Globus pallidus (tissue), 1 donor: ENCODE results near the gene NDUFA13.

Experiments
- DNase-seq: peaks from one replicate; pipeline ENCODE4 v3.0.0-alpha.2; 2015; ENCODE audit warnings: low spot score

Gene NDUFA13

DNA sequence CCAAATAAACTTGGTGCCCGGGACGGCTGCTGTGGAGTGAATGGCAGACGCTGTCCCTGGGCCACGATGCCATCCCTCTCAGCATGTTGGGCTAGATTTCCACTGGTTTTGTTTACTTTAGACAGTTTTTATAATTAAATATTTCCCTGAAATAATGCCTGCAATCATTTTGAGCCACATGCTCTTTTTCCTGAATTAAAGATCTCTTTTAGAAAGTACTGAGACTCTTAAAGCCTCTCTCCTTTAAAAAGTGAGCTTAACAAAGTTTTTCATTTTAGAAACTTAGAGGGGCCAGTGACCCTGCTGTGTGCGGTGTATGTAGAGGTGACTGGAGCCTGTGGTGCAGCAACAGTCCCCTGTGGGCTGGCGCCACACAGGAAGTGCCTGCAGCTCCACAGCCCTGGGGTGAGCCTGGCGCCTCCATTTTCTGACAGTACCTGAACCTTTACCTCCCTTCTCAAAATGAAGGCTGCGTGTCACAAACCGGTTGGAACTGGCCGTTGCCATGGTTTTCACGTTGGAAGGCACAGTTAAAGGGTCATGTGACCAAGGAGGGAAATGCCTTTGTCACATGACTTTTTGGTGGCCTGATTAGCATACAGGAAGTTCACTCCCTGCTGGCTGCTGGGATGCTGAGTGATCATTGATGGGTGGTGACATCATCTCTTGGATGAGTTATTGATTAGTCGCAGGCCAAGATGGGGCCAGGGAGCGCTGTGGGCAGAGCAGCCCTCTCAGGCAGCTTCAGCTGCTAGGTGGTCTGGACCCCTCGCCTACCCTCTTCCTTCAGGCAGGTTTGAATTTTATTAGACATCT is 26.9 kb upstream of the NDUFA13 start:
- DNase-seq, result peak; percentile 74

DNA sequence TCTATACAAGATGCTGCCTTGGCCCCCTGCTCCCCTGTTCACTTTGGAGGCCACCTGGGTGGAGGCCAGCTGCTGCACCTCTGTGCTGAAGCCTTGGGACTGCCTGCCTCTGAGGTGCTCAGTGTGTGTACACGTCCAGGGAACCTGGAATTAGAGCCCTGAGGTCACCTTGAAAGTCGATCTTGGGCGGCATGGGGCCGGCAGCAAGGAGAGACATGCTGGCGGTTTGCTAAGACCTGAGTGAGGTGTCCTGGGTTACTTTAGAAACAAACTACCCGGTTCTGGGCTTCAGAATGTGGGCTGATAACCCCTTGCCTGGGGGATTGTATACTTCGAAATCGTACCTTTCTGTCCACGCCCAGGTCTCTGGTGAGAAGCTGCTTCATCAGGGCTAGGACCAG is 26.2 kb upstream of the NDUFA13 start:
- DNase-seq, result no peak

DNA sequence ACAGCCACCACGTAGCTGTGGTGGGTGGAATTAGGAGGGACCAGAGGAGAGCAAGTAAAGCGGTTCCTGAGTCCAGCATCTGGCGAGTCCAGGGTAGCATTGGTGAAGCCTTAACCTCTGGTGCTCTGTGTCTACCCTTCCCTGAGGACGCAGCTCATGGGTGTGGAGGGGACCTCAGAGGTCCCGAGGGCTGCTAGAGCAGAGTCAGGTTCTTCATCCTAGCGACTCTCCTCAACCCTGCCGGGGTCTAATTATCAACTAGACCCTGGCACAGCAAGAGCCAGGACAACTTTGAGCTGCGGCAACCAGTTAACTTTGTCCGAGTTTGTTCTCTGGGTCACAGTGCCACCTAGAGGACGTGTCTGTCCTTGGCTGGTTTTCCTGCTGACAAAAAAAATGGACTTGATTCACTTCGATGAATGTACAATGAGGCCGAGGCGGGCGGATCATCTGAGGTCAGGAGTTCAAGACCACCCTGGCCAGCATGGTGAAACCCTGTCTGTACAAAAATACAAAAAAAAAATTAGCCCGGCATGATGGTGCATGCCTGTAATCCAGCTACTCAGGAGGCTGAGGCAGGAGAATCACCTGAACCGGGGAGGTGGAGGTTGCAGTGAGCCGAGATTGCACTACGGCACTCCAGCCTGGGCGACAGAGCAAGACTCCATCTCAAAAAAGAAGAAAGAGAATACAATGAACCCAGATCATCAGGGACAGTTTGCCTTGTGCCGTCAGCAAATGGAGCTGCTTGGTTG is 25.6 kb upstream of the NDUFA13 start:
- DNase-seq, result peak; percentile 81

DNA sequence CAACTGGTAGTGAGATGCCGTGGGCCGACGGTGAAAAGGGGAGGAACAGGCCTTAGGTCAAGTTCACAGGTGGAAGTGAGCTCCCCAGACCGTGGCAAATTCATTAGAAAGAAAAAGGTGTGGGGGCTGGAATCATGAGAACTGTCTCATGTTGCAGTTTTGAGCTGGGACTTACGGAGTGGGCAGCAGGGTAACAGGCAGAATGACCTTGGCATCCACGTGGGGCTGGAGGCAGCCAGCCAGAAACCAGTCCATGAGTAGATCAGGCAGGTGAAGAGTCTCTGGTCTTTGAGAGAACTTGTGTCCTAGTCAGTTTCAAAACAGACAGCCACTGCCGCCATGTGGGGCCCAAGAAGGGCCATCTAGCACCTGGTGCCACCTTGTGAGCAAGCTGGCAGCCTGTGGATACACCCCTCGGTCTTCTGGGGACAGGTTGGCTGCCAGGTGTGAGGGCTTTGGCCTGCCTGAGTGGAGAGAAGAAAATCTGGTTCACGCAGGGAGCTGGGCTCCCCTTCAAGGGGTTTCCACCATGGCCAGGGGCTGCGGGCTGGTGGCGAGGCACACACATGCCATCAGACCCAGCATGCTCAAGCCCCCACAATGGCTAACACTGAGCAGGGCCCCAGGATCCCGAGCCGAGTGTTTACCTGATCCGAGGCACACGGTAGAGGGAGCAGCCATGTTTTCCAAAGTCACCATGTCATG is 24.6 kb upstream of the NDUFA13 start:
- no peak for DNase-seq

DNA sequence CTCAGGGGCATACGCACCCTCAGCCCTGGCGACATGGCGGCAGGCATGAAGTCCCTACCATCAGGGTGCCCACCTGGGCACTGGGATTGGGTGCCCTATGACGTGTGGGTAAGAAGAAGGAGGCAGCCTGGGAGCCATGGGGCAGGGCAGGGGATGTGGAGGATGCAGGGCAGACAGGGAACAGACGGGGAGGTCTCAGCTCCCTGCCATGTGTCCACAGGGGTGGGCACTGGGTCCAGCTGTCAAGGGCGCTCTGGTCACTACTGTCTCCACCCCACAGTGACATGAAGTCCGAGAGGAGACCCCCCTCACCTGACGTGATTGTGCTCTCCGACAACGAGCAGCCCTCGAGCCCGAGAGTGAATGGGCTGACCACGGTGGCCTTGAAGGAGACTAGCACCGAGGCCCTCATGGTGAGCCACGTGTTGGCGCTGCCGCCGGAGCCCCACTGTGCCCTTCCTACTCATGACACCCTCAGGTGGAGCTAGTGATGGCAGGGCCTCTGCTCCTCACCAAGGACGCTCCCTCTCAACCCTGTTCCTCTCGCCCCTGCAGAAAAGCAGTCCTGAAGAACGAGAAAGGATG is 23.9 kb upstream of the NDUFA13 start:
- no peak for DNase-seq

DNA sequence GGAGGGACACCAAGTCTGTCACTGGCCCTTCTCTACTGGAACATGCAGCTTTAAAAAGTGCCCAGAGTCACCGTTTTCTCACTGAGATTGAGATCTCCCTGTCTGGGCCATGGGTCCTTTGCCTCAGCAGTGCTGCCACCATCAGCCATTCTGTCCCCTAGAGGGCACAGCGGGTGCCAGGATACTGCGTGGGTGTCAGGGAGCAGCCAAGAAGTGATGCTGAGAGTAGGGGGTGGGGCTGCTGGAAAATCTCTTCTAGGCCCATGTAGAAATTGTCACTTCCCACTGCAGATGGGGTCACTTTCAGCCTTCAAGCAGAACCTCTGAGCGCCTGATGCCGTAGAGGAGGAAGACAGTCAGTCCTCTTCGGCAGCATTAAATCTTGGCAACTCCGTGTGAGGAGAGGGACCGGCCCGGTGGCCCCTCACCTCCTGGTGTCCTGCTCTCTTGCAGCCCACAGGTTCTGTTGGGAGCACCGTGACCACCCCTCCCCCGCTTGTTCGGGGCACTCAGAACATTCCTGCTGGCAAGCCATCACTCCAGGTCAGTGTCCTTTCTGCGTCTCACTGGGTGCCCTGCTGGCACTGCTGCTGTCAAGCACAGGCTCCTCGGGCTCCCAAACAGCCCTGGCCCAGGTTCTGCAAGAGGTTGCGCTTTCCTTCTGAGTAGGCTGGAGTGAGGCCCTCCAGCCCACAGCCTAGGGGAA is 22.0 kb upstream of the NDUFA13 start:
- no peak for DNase-seq

DNA sequence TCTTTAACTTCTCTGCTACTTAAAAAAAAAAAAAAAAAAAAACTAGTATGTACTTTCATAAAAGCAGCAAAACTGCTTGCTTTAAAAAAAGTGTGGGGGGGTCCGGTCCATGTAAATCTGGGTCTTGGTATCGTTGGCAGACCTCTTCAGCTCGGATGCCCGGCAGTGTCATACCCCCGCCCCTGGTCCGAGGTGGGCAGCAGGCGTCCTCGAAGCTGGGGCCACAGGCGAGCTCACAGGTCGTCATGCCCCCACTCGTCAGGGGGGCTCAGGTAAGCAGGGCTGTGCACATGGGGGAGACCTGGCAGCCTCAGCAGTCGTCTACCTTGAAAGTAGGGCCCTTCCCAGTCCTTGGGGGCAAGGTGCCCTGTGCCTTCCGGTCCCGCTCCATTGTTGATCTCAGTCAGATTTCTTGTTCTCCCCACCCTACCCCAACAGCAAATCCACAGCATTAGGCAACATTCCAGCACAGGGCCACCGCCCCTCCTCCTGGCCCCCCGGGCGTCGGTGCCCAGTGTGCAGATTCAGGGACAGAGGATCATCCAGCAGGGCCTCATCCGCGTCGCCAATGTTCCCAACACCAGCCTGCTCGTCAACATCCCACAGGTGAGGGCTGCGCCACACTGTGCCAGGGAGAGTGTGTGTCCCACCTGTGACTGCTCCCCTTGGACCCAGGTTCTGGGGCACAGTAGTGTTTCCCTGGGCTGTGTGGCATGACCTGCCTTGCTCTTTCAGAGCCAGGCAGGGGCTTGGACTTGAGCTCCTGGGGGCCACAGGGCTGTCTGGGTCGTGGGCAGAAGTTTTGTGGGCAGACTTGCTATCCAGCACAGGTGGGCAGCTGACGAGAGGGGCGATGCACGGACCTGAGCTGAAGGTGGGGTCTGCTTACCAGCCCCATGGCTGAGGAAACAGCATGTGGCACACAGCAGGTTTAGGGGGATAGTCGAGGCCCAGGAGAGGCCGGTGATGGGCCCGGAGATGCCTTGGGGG is 20.1 kb upstream of the NDUFA13 start:
- DNase-seq, result no peak

DNA sequence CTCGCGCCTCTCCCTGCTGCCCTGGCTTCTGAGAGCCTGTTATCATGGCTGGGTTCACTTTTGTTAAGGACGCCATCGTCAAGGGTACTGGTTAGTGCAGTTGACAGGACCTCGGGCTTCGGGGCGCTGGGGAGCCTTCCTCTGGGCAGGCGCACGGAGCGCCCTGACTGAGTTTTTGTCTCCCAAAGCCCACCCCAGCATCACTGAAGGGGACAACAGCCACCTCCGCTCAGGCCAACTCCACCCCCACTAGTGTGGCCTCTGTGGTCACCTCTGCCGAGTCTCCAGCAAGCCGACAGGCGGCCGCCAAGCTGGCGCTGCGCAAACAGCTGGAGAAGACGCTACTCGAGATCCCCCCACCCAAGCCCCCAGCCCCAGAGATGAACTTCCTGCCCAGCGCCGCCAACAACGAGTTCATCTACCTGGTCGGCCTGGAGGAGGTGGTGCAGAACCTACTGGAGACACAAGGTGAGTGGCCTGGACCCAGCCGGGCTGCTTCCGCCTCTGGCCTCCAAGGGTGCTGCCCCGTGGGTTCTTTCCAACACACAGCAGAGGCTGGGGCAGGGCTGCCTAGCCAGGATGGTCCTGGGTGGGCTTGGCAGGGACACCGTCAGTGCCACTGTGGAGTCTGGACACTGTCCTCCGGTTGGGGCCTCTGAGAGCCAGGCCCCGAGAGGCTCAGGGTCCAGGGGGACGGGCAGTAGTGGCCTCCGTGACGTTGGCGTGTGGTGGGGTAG is 17.6 kb upstream of the NDUFA13 start:
- no peak for DNase-seq

DNA sequence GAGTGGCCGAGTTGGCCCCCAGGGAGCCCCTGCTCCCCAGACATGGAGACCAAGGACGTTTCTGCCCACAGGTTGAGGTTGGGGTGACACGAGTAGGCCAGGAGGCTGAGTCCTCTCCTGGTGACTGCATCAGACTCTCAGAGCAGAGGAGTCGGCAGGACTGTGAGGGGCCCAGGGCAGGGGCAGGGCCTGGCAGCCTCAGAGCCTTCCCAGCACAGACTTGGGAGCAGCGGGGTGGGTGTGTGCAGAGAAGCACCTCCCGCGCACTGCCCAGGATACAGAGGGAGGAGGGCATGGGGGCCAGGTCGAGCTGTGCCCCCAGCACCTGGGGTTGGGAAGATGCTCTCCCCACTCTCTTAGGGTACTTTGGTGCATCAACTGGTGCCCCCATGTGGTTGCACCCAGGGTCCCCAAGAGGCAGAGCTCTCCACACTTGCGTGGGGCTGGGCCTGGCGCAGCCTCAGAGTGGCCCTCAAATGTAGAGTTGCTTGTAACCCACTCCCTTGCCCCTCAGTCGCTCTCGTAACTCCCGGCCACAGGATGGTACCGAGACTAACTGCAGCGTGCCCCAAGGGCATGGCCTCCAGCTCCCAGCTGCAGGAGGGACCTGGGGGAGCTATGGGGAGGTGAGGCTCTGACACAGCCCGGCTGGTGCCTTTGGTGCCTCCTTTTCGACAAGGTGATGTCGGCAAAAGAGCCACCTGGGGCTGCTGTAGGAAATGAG is 16.6 kb upstream of the NDUFA13 start:
- no peak for DNase-seq

DNA sequence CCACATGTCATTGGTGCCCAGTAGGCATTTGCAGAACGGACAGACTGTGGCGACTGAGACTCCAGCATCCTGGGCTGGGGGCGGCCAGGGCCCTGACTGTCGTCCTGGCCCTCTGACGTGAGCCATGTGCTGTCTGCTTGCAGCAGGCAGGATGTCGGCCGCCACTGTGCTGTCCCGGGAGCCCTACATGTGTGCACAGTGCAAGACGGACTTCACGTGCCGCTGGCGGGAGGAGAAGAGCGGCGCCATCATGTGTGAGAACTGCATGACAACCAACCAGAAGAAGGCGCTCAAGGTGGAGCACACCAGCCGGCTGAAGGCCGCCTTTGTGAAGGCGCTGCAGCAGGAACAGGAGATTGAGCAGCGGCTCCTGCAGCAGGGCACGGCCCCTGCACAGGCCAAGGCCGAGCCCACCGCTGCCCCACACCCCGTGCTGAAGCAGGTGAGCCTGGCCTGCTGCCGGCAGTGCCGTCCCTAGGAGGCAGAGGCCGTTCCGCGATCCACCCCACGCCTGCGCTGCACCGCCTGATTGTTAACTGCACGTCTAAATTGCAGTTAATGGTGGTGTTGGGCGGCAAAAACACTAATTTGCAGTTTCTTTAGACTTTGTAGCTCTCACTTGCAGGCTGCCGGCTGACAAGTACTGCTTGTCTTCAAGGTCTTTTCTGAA is 14.9 kb upstream of the NDUFA13 start:
- DNase-seq, result no peak

DNA sequence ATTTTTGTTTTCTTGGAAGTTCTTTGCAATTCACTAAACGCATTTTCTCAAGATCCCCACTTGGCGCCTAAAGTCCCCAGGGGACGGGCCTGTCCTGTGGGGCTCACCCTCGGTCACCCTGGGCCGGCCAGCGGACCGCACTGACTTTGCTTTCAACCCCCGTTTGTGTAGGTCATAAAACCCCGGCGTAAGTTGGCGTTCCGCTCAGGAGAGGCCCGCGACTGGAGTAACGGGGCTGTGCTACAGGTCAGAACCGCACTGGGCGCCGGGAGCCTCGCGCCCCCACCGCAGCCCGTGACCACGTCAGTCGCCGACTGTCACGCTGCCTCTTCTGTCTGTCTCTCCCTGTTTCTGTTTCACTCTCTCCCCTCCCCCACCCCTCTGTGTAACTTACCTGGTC is 14.2 kb upstream of the NDUFA13 start:
- no peak for DNase-seq

DNA sequence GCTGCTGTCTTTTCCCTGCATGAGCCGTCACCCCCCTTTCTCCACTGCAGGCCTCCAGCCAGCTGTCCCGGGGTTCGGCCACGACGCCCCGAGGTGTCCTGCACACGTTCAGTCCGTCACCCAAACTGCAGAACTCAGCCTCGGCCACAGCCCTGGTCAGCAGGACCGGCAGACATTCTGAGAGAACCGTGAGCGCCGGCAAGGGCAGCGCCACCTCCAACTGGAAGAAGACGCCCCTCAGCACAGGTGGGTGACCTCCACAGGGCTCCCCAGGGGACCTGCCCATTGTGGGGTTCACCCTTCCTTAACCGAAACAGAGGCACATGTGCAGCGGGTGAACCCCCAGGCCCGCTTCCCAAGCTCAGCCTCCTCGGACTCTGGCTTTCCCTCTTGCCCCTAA is 13.7 kb upstream of the NDUFA13 start:
- no peak for DNase-seq

DNA sequence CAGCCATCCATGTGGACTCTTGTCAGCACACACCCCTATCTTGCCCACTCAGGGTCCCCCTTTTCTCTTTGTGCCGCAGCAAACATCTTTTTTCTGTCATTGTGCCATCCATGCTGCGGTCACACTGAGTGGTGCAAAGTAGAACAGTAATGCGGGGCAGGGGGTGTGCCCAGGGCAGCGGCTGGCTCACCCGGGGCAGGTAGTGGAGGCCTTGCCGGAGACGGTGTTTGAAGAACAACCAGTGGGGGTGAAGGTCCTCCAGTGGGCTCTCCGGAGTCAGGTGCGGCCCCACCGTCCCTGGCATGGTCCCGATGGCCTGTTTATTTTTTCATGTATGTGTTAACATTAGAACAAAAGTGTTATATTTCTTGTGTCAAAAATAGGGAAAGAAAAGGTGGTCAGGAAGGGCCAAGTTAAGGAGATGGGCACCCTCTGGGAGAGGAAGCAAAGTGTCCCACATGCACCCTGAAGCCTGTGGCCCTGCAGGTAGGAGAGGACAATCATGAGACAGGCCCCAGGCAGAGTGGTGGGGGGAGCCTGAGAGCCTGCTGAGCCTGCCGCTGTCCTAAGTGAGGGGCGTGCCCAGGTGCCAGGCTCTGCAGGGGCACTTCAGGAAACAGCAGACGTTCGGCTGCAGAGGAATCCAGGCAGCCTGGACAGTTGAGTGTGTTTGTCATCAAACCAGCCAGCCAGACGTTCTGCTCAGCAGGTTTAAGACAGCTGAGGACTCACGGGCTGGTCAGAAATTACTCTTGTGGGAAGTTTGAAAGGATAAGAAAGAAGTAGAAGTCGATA is 13.0 kb upstream of the NDUFA13 start:
- no peak for DNase-seq

DNA sequence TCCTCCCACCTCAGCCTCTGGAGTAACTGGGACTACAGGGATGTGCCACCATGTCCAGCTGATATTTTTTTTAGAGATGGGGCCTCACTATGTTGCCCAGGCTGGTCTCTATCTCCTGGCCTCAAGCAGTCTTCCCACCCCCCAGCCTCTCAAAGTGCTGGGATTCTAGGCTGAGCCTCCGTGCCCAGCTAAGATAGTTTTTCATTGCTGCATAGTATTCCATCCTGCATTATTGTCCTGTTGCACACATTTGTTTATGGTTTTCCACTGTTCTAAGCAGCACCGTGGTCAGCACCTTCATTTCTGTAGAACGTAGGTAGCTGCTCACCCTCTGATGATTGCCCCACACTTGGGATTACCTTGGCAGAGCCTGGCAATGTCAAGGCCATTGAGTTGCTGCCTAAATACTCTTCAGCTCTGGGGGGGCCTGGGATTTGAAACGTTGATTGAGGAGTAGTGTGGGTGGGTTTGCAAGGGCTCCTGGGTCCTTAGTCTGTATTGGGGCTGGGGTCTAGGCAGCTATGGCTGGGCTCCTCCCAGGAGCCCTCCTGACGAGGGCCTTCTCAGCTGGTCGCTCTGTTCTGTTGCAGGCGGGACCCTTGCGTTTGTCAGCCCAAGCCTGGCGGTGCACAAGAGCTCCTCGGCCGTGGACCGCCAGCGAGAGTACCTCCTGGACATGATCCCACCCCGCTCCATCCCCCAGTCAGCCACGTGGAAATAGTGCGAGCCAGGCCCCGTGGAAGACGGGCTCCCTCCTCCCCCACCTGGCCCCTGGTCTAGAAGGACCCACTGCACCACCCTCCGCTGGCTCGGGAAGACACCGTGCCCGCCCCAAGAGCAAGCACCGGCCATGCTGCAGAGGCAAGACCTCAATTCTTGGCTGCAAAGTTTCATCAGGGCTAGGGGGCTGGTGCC is 11.0 kb upstream of the NDUFA13 start:
- no peak for DNase-seq

DNA sequence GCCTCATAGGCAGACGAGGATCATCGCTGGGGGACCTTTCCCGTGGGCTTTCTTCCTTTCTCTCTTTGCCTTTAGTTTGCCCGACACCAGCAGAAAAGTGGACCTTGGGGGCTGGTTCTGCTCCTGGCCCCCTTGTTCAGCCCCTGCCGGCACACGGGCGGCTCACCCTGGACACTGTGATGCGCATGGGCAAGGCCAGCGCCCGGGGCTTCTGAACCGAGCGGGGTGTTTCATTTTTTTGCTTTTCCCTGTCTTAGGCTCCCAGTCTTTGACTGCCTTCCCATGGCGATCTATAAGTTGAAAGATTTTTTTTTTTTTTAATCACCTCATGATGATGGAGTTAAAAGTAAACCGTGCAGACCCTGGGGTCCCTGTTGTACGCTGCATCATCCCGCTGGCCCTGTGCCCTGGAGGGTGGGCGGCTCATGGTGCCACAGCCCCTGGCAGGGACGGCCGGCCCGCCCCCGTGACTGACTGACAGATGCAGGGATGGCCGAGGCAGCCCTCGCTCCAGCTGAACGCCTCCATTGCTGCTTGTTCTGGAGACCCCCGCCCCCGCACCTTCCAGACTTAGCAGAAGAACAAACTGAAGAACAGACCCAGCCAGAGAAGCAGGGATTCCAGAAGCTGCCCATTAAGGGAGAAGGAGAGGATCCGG is 10.2 kb upstream of the NDUFA13 start:
- no peak for DNase-seq

DNA sequence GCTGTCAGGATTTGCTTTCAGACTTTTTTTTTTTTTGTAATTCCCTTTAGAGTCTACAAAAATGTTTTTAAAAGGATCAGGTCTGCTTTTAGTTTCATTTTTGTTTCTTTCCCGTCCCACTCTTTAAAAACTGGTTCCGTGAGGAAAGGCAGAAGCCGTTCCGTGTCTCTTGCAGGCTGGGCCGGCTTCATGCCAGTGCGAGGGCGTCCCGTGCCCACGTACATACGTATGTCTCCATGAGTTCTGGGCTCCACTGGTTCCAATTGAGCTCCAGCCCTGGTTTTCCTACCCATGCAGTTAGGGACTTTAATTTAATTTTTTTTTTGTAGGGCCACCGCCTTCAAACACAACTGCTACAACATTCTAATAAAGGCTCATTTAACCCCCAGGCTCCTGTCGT is 9.4 kb upstream of the NDUFA13 start:
- no peak for DNase-seq
